Left ventricle myocardium superior (tissue), 1 donor: ENCODE results near the gene CASD1. TPM values are rescaled to one million over a fixed set of nuclear protein-coding genes. Genes with fewer than 3 reads are reported as not detected.

Experiments
- ATAC-seq: fragments of 200-7000 bp; cut with Tn5 transposase; one replicate; pipeline ENCODE4 v1.9.1; 2020; ENCODE audit warnings: mild to moderate bottlenecking, moderate library complexity
- DNase-seq: peaks from one replicate; pipeline ENCODE4 v3.0.0-alpha.2; 2020
- intact Hi-C: fragments of 100-400 bp; cut with micrococcal nuclease; formaldehyde crosslinking; loops from one replicate; pipeline ENCODE4 v1.11.0; 2022
- long read RNA-seq: library from polyadenylated mRNA; unstranded; transcript quantifications from one replicate; pipeline ENCODE4 v2.0.0, GENCODE V29; 2021
- total RNA-seq: library from RNA; stranded (reverse); fragmentation: NEBNext Ultra II Directional; extraction: Animal tissue kit (Norgen Biotek cat#: 25700); gene quantifications from one replicate; pipeline ENCODE4 v1.2.1, GENCODE V29; 2021
- donor health status: DM: no; HTN: yes; CAD: no; lungs with severe emphysema.

The CASD1 gene
- 17.6 TPM for total RNA-seq
- long read RNA-seq, transcript CASD1-201 (18 exons, 3,942 nt): major isoform, 12 of 22 reads
- long read RNA-seq, partial matches to known transcripts: 5 of 22 reads
- long read RNA-seq, other reads (novel, unspliced or antisense): 3 of 22 reads

- intact Hi-C loops: no loop called here
- DNase-seq (peak; percentile 81), ATAC-seq (peak; percentile 80)
Observed at GRCh38 chr7:94509264-94509886, at the start of gene CASD1. TSS of gene CASD1 (plus strand) at chr7:94509809. CDS start at chr7:94510085, 276 bp downstream.

GRCh38 chr7:94466516-94466915, 43.1 kb upstream of the CASD1 start:
- ATAC-seq: no peak
- intact Hi-C loops: no loop called here

GRCh38 chr7:94471604-94472003, 38.0 kb upstream of the CASD1 start:
- ATAC-seq: no peak
- intact Hi-C loops: no loop called here

More at GRCh38 chr7:94466516-94466915, 43.1 kb upstream of the CASD1 start:
- no peak for DNase-seq

GRCh38 chr7:94472608-94473007, 37.0 kb upstream of the CASD1 start:
- intact Hi-C loops: no loop called here
- ATAC-seq: no peak
- DNase-seq: no peak

More at GRCh38 chr7:94471604-94472003, 38.0 kb upstream of the CASD1 start:
- DNase-seq: no peak

GRCh38 chr7:94476251-94476840, 33.3 kb upstream of the CASD1 start:
- no peak for DNase-seq
- intact Hi-C loops: no loop called here
- no peak for ATAC-seq

GRCh38 chr7:94477878-94478277, 31.7 kb upstream of the CASD1 start:
- no peak for DNase-seq
- no peak for ATAC-seq
- intact Hi-C loops: no loop called here

GRCh38 chr7:94478648-94479214, 30.9 kb upstream of the CASD1 start:
- intact Hi-C loops: no loop called here
- DNase-seq (no peak), ATAC-seq (no peak)

- ATAC-seq (no peak), DNase-seq (no peak)
- intact Hi-C loops: no loop called here
Observed at GRCh38 chr7:94481279-94481678, 28.3 kb upstream of the CASD1 start.

GRCh38 chr7:94482796-94483195, 26.8 kb upstream of the CASD1 start:
- ATAC-seq (no peak), DNase-seq (no peak)
- intact Hi-C loops: no loop called here

GRCh38 chr7:94483843-94484242, 25.8 kb upstream of the CASD1 start:
- DNase-seq (no peak), ATAC-seq (no peak)
- intact Hi-C loops: no loop called here

GRCh38 chr7:94486216-94486615, 23.4 kb upstream of the CASD1 start:
- intact Hi-C loops: no loop called here
- ATAC-seq (no peak), DNase-seq (no peak)

- no peak for ATAC-seq
- intact Hi-C loops: no loop called here
- no peak for DNase-seq
Observed at GRCh38 chr7:94491410-94491809, 18.2 kb upstream of the CASD1 start.

- ATAC-seq (no peak), DNase-seq (no peak)
- intact Hi-C loops: no loop called here
Observed at GRCh38 chr7:94492601-94493000, 17.0 kb upstream of the CASD1 start.

GRCh38 chr7:94497874-94498670, 11.5 kb upstream of the CASD1 start:
- intact Hi-C loops: no loop called here
- DNase-seq: no peak
- no peak for ATAC-seq

GRCh38 chr7:94498918-94499317, 10.7 kb upstream of the CASD1 start:
- DNase-seq (no peak), ATAC-seq (no peak)
- intact Hi-C loops: no loop called here

GRCh38 chr7:94507462-94507861, 2.1 kb upstream of the CASD1 start:
- DNase-seq (no peak), ATAC-seq (no peak)
- intact Hi-C loops: no loop called here

GRCh38 chr7:94507962-94508361, 1.6 kb upstream of the CASD1 start:
- intact Hi-C loops: no loop called here
- DNase-seq: no peak
- ATAC-seq: no peak

- DNase-seq (peak; percentile 80), ATAC-seq (peak; percentile 93)
- intact Hi-C loops: no loop called here
Observed at GRCh38 chr7:94509887-94510581, 425 bp downstream of the CASD1 start.
